Neutrophil (primary cell): ENCODE data around the gene EIF4A3.

Experiments
- H3K27ac ChIP-seq: fragments of 200-600 bp; sonication (generic); 2 replicates; pipeline ENCODE4 v1.5.1; 2016; ENCODE audit warnings: mild to moderate bottlenecking, moderate library complexity
- H3K27me3 ChIP-seq: fragments of 200-600 bp; sonication (generic); 2 replicates; pipeline ENCODE4 v1.6.0; 2016; ENCODE audit warnings: mild to moderate bottlenecking
- H3K36me3 ChIP-seq: fragments of 200-600 bp; sonication (generic); 2 replicates; pipeline ENCODE4 v1.5.1; 2017
- H3K4me1 ChIP-seq, 2 experiments: fragments of 200-600 bp in 1 of 2; sonication (generic) in 1 of 2; 1 replicate in 1 of 2; 2 replicates in 1 of 2; pipeline versions ENCODE4 v1.5.1 to v1.6.1; 2013 to 2016; ENCODE audit warnings: low read depth in 1 of 2, low read length in 1 of 2, mild to moderate bottlenecking in 1 of 2, moderate library complexity in 1 of 2; ENCODE audit not compliant: control insufficient read depth in 1 of 2, insufficient read depth in 1 of 2
- H3K4me3 ChIP-seq, 2 experiments: fragments of 200-600 bp in 1 of 2; sonication (generic) in 1 of 2; 1 replicate in 1 of 2; 2 replicates in 1 of 2; pipeline ENCODE4 v1.5.1; 2013 to 2016; ENCODE audit warnings: low read depth in 1 of 2, low read length in 1 of 2, mild to moderate bottlenecking in 1 of 2, moderate library complexity in 1 of 2
- H3K9me3 ChIP-seq: fragments of 200-600 bp; sonication (generic); 2 replicates; pipeline ENCODE4 v1.5.1; 2016
- TF ChIP-seq, protein P1 (sequence below): fragments of 200-600 bp; sonication (generic); IDR thresholded peaks from 2 replicates; pipeline ENCODE4 v1.5.1; 2016; ENCODE audit warnings: antibody characterized with exemption

EIF4A3 gene

DNA sequence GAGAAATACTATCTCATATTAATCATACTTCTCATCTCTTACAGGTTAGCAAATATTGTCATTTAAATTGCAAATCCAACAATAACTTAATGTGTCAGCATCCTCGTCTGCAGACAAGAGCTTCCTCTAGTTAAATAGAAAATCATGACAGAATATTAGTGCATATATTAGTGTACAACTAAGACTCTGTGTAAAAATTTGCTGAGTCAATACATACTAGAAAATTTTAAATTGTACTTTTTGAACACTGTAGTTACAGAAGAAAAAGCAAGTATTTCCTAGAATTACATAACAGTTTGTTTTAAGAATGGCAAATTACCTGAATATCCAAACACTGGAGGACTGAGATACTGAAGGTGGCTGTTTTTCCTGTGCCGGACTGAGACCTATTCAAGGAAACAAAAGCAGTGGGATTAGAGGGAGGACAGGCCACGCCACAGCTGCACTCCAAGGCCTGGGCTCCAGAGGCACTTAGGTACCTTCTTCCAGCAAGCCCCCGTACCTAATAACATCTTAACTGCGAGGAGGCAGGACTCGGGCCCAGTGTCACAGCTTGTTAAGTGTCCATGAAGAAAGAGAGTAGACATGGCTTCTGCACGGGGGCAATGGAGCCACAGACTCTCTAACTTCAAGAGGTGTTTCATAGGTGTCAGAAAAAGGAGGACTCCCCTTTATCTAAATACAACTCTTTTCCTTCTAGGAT lies 5.3 kb downstream of the EIF4A3 start:
- H3K27ac ChIP-seq: no peak overlapping the region
- no peaks in the 10 kb centered on the region for H3K27me3 ChIP-seq
- no peaks in the 10 kb centered on the region for H3K9me3 ChIP-seq
- peaks cover 15 to 19% of the 10 kb centered on the region in 2 experiments for H3K4me1 ChIP-seq
- peaks cover 75% of the 10 kb centered on the region for H3K36me3 ChIP-seq
- no peak overlapping the region for H3K4me3 ChIP-seq
- TF ChIP-seq, protein P1, sequence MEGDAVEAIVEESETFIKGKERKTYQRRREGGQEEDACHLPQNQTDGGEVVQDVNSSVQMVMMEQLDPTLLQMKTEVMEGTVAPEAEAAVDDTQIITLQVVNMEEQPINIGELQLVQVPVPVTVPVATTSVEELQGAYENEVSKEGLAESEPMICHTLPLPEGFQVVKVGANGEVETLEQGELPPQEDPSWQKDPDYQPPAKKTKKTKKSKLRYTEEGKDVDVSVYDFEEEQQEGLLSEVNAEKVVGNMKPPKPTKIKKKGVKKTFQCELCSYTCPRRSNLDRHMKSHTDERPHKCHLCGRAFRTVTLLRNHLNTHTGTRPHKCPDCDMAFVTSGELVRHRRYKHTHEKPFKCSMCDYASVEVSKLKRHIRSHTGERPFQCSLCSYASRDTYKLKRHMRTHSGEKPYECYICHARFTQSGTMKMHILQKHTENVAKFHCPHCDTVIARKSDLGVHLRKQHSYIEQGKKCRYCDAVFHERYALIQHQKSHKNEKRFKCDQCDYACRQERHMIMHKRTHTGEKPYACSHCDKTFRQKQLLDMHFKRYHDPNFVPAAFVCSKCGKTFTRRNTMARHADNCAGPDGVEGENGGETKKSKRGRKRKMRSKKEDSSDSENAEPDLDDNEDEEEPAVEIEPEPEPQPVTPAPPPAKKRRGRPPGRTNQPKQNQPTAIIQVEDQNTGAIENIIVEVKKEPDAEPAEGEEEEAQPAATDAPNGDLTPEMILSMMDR: no peak

DNA sequence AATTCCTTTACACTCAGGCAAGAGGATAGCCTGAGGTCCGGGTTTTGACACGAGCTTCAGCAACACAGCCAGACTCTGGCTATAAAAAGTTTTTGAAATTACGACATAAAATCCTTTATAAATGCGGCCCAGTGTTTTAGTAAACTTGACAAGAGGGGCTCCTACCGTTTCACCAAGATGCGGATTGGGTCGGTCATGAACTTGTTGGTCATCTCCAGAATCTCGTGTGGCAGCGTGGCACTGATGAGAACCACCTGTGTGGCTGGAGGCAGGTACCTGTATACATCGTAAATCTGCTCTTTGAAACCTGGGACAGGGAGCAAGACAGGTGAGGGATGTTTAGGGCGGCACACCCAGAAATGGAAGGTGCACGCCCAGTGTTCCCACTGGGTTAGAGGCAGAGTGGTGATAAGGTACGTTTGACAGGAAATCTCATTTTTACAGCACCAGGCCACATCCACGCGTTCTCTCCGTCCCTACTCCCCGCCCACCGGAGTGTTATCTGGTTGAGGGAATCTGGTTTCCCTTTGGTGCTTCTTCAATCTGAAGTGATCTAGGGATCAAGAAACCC lies 8.0 kb downstream of the EIF4A3 start:
- no peaks in the 10 kb centered on the region for H3K27me3 ChIP-seq
- H3K9me3 ChIP-seq: no peaks in the 10 kb centered on the region
- no peak overlapping the region for H3K27ac ChIP-seq
- peaks cover 100% of the 10 kb centered on the region for H3K36me3 ChIP-seq
- TF ChIP-seq, protein P1: no peak
- no peaks in the 10 kb centered on the region for H3K4me1 ChIP-seq
- no peak overlapping the region for H3K4me3 ChIP-seq

DNA sequence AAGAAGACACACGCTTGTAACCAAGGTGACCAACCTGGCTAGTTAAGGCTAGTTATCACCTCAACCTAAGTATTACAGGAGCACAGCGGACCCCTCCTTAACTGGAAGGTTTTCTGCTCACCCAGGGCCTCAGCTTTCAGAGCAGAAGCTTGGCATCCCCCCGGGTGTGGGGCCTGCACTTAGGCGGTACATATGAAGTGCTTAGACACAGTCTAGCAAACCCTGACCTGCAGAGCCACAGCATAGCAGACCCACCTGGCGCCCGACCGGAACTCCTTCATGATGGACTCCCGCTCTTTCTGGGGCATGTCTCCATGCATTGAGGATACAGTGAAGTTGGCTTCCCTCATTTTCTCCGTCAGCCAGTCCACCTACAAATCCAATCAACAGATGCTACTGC lies 9.8 kb downstream of the EIF4A3 start:
- Histone ChIP-seq H3K27ac (no peak overlapping the region), H3K36me3 (peaks cover 100% of the 10 kb centered on the region), H3K27me3 (no peaks in the 10 kb centered on the region), H3K4me3 (no peak overlapping the region), H3K9me3 (no peaks in the 10 kb centered on the region), H3K4me1 (no peaks in the 10 kb centered on the region)
- TF ChIP-seq, protein P1: no peak

DNA sequence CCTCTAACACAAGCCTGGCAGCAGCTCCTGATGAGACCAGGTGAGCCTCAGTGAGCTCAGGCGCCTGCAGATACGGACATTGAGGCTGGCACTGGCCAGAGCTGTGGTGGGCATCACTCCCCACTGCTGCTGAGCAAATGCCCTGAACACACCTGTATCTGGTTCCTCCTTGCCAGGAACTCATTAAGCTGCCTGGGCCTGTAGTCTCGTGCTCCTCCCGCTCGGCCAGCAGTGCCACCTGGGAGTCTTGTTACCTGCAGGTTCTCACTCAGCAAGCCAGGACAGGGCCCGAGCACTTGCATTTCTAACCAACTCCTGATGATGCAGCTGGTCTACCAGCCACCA lies 13.3 kb downstream of the EIF4A3 start:
- Histone ChIP-seq H3K4me3 (no peak overlapping the region), H3K27ac (no peak overlapping the region), H3K36me3 (peaks cover 65% of the 10 kb centered on the region), H3K27me3 (peaks cover 23% of the 10 kb centered on the region), H3K4me1 (no peaks in the 10 kb centered on the region), H3K9me3 (no peaks in the 10 kb centered on the region)
- TF ChIP-seq, protein P1: no peak

DNA sequence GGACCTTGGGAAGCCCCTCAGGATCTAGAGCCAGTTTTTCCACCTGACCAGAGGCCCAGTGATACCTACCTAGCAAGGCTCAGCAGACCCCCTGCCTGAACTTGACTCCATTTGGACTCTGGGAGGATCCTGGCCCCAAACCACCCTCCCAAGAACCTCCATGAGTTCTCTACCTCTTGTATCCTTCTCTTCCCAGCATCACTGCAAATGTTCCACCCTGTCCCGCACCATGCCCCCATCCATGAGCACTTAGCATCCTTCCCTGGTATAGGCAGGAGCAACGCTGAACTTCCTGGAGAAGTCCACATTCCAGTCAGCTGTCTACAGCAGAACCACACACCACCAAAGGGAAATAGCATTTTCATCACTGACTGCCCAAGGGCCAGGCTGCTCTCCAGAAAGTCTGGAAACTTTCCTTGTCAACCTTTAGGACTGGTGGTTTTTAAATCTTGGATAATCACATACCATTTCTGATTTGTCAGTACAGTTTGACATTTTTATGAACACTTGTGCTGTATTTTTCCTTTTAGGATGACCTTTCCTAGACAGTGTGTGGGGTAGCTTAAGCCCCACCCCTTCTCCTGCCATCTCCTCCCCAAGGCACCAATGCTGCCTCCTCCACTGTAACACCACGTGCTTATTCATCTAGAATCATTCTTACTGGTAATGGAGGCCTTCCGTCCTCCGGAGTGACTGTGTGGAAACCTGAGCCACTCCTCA lies 13.9 kb downstream of the EIF4A3 start:
- Histone ChIP-seq H3K36me3 (peaks cover 60% of the 10 kb centered on the region), H3K27me3 (peaks cover 27% of the 10 kb centered on the region), H3K9me3 (no peaks in the 10 kb centered on the region), H3K27ac (no peak overlapping the region), H3K4me3 (no peak overlapping the region), H3K4me1 (no peaks in the 10 kb centered on the region)
- TF ChIP-seq, protein P1: no peak
